Kidney (tissue), 14 donors: ENCODE results near the gene TMX3. TPM values are rescaled to one million over a fixed set of nuclear protein-coding genes. Genes with fewer than 3 reads are reported as not detected.

Source experiments
- DNase-seq, 5 donors: peaks; one replicate each; pipeline ENCODE4 v3.0.0-alpha.2; 2013 to 2020
- FAIRE-seq: peaks from 2 replicates; lab custom pipeline; 2012; peaks lifted over from hg19 to GRCh38; lab: Jason Lieb, UNC
- H3K27ac ChIP-seq, 2 donors: one replicate each; pipeline ENCODE4 v1.7.0; 2013; ENCODE audit warnings: low read depth in 2 of 2, low read length in 2 of 2, inconsistent platforms in 1 of 2
- H3K27me3 ChIP-seq: one replicate; pipeline ENCODE4 v1.7.1; 2013; ENCODE audit warnings: low read length, inconsistent platforms; ENCODE audit not compliant: control insufficient read depth, insufficient read depth
- H3K36me3 ChIP-seq, 3 donors: one replicate each; pipeline versions ENCODE4 v1.7.0 to v1.7.1; 2013; ENCODE audit warnings: low read length in 3 of 3, control low read depth in 1 of 3, inconsistent platforms in 1 of 3; ENCODE audit not compliant: insufficient read depth in 3 of 3, control insufficient read depth in 2 of 3
- H3K4me1 ChIP-seq, 3 donors: one replicate each; pipeline versions ENCODE4 v1.7.0 to v1.7.1; 2013; ENCODE audit warnings: low read length in 3 of 3, inconsistent platforms in 1 of 3, low read depth in 1 of 3; ENCODE audit not compliant: control insufficient read depth in 2 of 3, insufficient read depth in 2 of 3
- H3K4me3 ChIP-seq, 3 donors: one replicate each; pipeline versions ENCODE4 v1.7.0 to v1.8.1; 2013; ENCODE audit warnings: low read length in 3 of 3, control low read depth in 1 of 3, inconsistent platforms in 1 of 3
- H3K9ac ChIP-seq, 3 donors: one replicate each; pipeline versions ENCODE4 v1.7.0 to v1.7.1; 2013; ENCODE audit warnings: low read length in 3 of 3, control low read depth in 1 of 3, inconsistent platforms in 1 of 3
- H3K9me3 ChIP-seq, 3 donors: one replicate each; pipeline versions ENCODE4 v1.7.0 to v1.7.1; 2013; ENCODE audit warnings: low read length in 3 of 3, control low read depth in 1 of 3, inconsistent platforms in 1 of 3; ENCODE audit not compliant: control insufficient read depth in 2 of 3, insufficient read depth in 1 of 3
- intact Hi-C: fragments of 100-400 bp; cut with DNase I; formaldehyde crosslinking; loops from one replicate; pipeline ENCODE4 v1.11.1; 2022
- polyA plus RNA-seq: library from polyadenylated mRNA; stranded (reverse); fragments of 350-450 nt; fragmentation: Illumina TruSeq; extraction: RNeasy Lipid Tissue Mini Kit (QIAGEN cat#74804); gene quantifications from one replicate; pipeline ENCODE4 v1.2.3, GENCODE V29; 2014; ENCODE audit warnings: low read depth, low replicate concordance; ENCODE audit not compliant: insufficient read depth
- total RNA-seq: library from RNA; stranded (reverse); fragmentation: NEBNext Ultra II Directional; extraction: Animal tissue kit (Norgen Biotek cat#: 25700); gene quantifications from one replicate; pipeline ENCODE4 v1.2.1, GENCODE V29; 2021
- TF ChIP-seq, protein P1 (sequence below): IDR thresholded peaks from 3 replicates; pipeline ENCODE4 v1.5.1; 2012; ENCODE audit warnings: mild to moderate bottlenecking, moderate library complexity, borderline replicate concordance; ENCODE audit not compliant: insufficient read depth; ENCODE audit errors: extremely low read depth
- donor health status: control.
- donor health status: control.
- donor health status: control.
- donor health status: control.
- donor health status: control.
- donor health status: DM: yes; HTN: yes; CAD: no.
- donor health status: Normal renal cell carcinoma (clear cell type).

Gene TMX3
- total and polyA plus RNA-seq, 2 donors from 2014 or later: 14.4 to 52.7 TPM

DNA sequence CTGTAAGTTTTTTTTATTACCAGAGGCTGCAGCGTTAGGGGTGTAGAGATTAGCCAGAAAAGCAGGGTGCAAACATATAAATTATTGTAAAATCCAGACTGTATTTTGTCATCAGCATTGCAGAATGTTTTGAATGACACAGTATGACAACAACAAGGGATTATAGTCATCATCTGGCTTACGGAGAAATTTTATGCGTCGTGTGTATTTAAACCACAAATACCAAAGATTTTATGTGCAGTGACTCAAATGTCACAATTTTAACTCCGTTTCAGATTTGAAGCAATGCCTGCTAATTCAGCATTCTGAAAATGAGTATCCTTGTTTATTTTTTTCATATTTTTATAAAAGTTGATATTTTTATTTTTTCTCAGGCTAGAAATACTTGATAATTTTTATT lies 19.4 kb upstream of the TMX3 start:
- DNase-seq (no peak), FAIRE-seq (no peak)
- intact Hi-C loops: no loop called here
- TF ChIP-seq, protein P1, sequence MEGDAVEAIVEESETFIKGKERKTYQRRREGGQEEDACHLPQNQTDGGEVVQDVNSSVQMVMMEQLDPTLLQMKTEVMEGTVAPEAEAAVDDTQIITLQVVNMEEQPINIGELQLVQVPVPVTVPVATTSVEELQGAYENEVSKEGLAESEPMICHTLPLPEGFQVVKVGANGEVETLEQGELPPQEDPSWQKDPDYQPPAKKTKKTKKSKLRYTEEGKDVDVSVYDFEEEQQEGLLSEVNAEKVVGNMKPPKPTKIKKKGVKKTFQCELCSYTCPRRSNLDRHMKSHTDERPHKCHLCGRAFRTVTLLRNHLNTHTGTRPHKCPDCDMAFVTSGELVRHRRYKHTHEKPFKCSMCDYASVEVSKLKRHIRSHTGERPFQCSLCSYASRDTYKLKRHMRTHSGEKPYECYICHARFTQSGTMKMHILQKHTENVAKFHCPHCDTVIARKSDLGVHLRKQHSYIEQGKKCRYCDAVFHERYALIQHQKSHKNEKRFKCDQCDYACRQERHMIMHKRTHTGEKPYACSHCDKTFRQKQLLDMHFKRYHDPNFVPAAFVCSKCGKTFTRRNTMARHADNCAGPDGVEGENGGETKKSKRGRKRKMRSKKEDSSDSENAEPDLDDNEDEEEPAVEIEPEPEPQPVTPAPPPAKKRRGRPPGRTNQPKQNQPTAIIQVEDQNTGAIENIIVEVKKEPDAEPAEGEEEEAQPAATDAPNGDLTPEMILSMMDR: no peak
- H3K4me3 ChIP-seq: no peak overlapping the region
- H3K4me1 ChIP-seq: no peaks in the 10 kb centered on the region
- H3K9ac ChIP-seq: no peak overlapping the region
- H3K36me3 ChIP-seq: no peaks in the 10 kb centered on the region
- no peaks in the 10 kb centered on the region for H3K9me3 ChIP-seq
- H3K27me3 ChIP-seq: no peaks in the 10 kb centered on the region
- H3K27ac ChIP-seq: no peak overlapping the region

DNA sequence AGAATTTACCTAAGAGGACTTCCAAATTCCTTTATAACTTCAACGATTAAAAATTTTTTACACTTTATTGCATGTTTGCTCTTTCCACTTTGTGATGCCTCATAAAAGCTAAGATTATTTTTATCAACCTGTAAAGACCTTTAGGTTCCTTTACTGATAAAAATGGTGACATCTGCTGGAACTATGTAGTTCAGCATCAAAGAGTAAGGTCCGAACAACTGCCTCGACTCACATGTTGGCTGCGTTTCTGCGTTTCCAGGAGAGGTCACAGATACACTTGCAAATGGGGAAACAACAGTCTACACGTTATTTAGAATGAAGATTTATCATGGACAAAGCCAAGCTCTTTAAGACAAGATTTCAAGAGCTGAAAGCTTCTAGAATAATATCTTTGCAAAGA lies 18.8 kb upstream of the TMX3 start:
- no peak for DNase-seq
- TF ChIP-seq, protein P1: no peak
- FAIRE-seq: no peak
- no peaks in the 10 kb centered on the region for H3K9me3 ChIP-seq
- H3K27ac ChIP-seq: no peak overlapping the region
- H3K36me3 ChIP-seq: no peaks in the 10 kb centered on the region
- H3K4me3 ChIP-seq: no peak overlapping the region
- no peak overlapping the region for H3K9ac ChIP-seq
- H3K27me3 ChIP-seq: no peaks in the 10 kb centered on the region
- H3K4me1 ChIP-seq: no peaks in the 10 kb centered on the region
- intact Hi-C loops: no loop called here

DNA sequence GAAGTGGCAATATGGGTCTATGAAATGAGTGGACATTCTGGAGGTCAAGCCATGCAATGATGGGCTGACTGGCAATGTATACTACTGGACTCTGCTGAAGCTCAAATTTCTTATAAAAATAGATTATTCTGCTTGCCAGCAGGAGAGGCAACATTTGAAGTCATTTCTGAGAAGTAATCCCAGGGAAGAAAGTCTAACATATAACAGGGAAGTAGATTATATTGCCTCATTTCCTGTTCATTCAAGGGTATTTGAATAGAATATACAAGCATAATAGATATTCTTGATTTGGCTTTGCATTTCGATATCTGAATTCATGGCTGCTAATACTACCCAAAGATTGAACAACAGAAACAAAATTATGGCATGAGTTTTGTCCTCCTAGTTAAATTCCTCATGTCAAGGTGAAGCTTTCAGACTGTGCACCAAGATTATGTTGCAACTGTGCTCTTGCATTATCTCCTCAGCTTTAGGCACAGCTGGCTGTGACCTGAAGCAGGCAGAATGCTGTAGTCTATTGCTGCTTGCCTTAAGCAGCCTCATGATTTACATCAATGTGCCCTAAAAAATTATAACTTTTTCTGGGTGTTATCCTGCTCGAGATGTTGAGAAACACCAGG lies 13.3 kb upstream of the TMX3 start:
- no peaks in the 10 kb centered on the region for H3K9me3 ChIP-seq
- intact Hi-C loops: no loop called here
- H3K27ac ChIP-seq: no peak overlapping the region
- DNase-seq (no peak), FAIRE-seq (no peak)
- no peaks in the 10 kb centered on the region for H3K27me3 ChIP-seq
- no peak overlapping the region for H3K4me3 ChIP-seq
- TF ChIP-seq, protein P1: no peak
- no peak overlapping the region for H3K9ac ChIP-seq
- no peaks in the 10 kb centered on the region for H3K36me3 ChIP-seq
- no peaks in the 10 kb centered on the region for H3K4me1 ChIP-seq

DNA sequence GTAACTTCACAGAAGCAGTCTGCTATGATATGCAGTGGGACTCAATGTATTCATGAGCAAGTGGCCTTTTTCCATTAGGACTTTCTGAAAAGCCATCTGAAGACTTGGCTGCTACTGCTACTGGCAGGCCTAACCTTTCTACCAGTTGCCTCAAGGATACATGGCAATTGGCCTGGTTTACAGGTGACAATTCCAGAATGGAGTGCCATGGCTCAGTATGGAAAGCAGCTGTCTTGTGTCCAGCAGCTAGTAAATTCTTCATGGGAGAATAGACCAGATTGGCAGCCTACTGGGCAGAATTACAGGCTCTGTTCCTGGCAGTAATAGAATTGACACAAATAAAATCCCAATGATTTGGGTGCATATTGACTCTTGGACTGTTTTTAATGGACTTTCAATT lies 12.6 kb upstream of the TMX3 start:
- Histone ChIP-seq H3K9ac (no peak overlapping the region), H3K9me3 (no peaks in the 10 kb centered on the region), H3K4me1 (no peaks in the 10 kb centered on the region), H3K4me3 (no peak overlapping the region), H3K27ac (no peak overlapping the region), H3K27me3 (no peaks in the 10 kb centered on the region), H3K36me3 (no peaks in the 10 kb centered on the region)
- DNase-seq: no peak
- intact Hi-C loops: no loop called here
- FAIRE-seq: no peak
- TF ChIP-seq, protein P1: no peak
